Stimulated activated CD8-positive, alpha-beta memory T cell treated with anti-CD3 and anti-CD28 coated beads, Interleukin-7, amount 100 ng/mL, for 24 hours (primary cell): Measurements from ENCODE around the gene ZP1.
A peak's percentile ranks its signal among the peaks of the same experiment; 100 is the strongest.
"Not testable (repeated sequence)": the region's sequence is repeated elsewhere in the genome, so short reads cannot be mapped to it uniquely, and the experiment has no call there.

Source experiments
- DNase-seq: peaks from one replicate; pipeline ENCODE4 v3.0.0-alpha.2; 2020; ENCODE audit warnings: low read depth

The ZP1 gene, protein sequence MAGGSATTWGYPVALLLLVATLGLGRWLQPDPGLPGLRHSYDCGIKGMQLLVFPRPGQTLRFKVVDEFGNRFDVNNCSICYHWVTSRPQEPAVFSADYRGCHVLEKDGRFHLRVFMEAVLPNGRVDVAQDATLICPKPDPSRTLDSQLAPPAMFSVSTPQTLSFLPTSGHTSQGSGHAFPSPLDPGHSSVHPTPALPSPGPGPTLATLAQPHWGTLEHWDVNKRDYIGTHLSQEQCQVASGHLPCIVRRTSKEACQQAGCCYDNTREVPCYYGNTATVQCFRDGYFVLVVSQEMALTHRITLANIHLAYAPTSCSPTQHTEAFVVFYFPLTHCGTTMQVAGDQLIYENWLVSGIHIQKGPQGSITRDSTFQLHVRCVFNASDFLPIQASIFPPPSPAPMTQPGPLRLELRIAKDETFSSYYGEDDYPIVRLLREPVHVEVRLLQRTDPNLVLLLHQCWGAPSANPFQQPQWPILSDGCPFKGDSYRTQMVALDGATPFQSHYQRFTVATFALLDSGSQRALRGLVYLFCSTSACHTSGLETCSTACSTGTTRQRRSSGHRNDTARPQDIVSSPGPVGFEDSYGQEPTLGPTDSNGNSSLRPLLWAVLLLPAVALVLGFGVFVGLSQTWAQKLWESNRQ

GRCh38 chr11:60866911-60867870 lies at the start of gene ZP1:
Gene ZP1 (plus strand): TSS chr11:60867542. CDS start chr11:60867562, 20 bp downstream.
- no peak for DNase-seq

- DNase-seq = no peak
Measured at GRCh38 chr11:60818057-60818456, 49.3 kb upstream of the ZP1 start.

- DNase-seq = no peak
Measured at GRCh38 chr11:60821827-60822599, 45.3 kb upstream of the ZP1 start.

- DNase-seq = not testable (repeated sequence)
Measured at GRCh38 chr11:60823745-60824306, 43.5 kb upstream of the ZP1 start.

- DNase-seq = no peak
Measured at GRCh38 chr11:60825118-60825517, 42.2 kb upstream of the ZP1 start.

DNA sequence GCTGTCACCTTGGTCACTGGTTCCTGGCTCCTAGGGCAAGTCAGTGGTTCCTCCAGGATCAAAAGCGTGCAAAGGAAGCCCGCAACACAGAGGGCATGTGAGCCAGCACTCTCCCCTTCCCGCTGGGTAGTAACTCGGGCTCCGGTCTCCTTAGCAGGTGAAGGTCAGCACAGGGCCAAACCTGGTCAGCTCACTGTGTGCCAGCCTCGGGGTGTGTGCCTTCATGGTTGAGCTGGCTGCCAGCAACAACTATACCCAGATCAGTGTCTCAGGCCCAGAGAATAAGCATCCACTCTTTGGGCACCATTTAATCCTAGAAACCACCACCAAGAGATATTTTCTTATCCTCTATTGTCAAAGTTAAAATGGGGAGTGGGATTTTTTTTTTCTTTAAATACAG lies 41.6 kb upstream of the ZP1 start:
- no peak for DNase-seq

- DNase-seq = no peak
Measured at GRCh38 chr11:60830478-60831142, 36.7 kb upstream of the ZP1 start.

DNA sequence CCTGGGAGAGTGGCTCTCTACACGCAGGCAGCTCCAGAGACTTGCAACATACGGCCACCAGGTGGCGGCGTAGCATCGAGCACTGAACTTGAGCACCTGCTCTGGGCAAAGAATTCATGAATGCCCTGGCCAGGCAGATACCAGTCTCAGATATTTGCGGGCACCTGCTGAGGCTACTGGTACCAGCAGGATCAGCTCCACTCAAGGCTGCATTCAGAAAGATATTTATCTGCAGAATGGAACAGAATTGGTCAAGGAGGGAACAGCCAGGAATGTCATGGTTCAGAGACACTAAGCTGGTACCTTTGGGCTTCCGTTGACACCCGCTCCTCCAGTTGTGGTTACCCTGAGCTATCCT lies 36.2 kb upstream of the ZP1 start:
- DNase-seq = peak; percentile 52

GRCh38 chr11:60831501-60832079 lies 35.8 kb upstream of the ZP1 start:
- no peak for DNase-seq

GRCh38 chr11:60834742-60835533 lies 32.4 kb upstream of the ZP1 start:
- no peak for DNase-seq

- no peak for DNase-seq
Measured at GRCh38 chr11:60835534-60835846, 31.9 kb upstream of the ZP1 start.

DNA sequence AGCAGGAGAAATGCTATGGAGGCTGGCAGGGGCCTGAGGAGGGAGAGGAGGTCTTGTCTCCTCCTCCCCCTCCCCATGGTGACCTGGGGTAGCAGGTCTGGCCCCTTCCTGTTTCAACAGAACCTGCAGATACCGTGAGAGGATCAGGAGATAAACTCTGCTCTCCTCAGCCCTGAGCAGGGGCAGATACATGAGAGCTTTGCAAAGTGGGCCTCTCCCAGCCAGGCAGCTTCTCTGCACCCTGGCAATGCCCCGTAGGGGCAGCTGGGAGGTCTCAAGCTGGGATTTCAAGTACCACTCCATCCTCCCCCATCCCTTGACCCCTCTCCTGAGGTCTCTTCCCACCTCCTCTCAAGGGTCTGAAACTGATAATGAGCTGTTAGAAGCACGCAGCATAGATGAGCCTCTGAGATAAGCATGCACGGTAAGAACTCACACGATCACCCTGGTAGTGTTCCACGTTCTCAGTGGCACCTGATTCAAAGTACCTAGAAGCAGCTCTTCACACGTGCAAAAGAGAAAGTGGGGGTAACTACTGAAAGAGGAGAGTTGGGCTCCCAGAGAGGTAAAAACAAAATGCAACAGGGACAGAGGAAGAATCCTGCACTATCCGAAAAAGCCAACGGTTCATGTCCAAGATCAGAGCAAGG lies 30.4 kb upstream of the ZP1 start:
- DNase-seq = no peak

DNA sequence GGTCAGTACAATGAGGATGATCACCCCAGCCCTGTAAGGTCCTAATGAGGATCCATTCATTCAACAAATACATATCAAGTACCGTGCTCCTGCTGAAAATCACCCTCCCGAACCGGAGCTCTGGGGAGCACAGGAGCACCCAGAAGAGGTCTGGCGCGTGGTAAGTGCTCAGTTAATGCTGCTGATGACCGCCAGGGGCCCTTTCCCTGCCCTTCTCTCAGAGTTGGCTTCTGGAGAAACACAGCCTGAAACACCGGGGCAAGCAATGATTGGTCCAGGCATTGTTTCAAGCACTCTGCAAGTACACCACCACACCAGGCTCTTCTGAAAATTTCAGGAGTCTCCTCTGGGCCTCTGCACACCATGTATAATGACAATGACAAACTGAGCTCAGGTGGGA lies 29.2 kb upstream of the ZP1 start:
- DNase-seq = no peak

DNA sequence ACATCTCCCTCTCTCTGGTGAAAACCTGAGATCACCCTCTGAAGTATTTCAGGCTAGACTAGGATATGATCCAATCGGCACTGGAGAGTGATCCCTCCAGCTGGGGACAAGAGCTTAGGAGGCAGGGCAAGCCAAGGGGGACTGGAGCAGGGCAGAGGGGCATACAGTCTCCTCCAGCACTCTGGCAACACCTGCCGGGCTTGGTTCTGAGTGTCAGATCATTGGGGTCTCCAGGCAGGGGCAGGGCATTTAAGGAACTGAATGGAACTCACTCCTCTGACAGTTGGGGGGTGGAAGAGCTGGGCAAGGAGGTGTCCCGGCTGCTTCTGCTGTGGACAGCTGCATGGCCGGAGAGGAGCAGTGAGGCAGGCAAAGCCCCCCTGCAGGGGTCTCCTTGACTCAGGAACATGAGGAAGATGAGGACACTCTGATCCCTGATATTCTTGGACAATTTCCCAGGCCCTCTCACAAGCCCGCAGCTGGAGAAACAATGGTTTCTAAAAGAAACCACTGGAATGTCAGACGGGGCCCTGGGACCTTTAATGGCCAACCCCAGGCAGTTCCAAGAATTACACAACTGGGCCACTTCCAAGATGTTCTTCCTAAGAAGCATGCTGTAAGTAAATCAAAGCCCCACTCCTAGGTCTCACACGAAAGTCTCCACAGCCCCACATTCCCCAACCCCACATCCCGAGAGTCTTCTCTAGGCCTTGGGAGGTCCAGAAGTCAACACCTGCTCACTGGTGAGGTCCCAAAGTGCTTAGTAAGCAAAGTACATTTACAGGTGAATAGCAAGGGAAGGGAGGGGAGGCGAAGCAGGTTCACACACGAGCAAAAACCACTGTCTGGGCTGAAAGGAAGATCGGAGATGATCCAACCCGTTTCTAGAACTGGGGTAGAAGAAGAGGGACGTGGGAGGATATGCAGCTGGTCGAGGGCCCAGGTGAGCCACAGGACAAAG lies 26.6 kb upstream of the ZP1 start:
- DNase-seq = no peak

DNA sequence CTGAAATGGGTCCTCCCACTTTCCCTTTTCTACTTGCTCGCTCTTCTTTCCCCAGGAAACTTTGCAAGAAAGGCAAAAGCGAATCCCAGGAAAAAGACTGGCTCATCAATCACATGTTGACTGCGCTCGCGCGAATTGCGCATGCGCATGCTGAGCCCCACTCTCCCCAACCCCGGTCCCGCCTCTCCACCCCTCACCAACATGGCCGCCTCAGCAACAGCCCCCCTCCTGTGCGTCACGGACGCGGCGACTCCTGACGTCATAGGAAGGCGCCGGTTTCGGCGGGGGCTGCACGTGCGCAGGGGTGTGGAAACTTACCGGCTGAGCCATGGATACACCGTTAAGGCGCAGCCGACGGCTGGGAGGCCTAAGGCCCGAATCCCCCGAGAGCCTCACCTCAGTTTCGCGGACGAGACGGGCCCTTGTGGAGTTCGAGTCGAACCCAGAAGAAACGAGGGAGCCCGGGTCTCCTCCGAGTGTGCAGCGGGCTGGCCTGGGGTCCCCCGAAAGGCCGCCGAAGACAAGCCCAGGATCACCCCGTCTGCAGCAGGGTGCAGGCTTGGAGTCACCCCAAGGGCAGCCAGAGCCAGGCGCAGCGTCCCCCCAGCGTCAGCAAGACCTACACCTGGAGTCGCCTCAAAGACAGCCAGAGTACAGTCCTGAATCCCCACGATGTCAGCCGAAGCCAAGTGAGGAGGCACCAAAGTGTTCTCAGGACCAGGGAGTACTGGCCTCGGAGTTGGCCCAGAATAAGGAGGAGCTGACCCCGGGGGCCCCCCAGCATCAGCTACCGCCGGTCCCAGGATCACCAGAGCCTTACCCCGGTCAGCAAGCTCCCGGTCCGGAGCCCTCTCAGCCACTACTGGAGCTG lies 25.3 kb upstream of the ZP1 start, which contains the start of gene CCDC86:
Gene CCDC86, plus strand, starts transcription at position 317 of the 871 bp plus-strand sequence. Its CDS starts 12 bp downstream, at position 329.
- DNase-seq = peak; percentile 98

GRCh38 chr11:60842668-60843600 lies 24.4 kb upstream of the ZP1 start:
- DNase-seq = no peak
